Renal cortical epithelial cell (primary cell): ENCODE data around the gene ACADSB. TPM values are rescaled to one million over a fixed set of nuclear protein-coding genes. Genes with fewer than 3 reads are reported as not detected.

ENCODE experiments used
- DNase-seq: peaks from one replicate; pipeline ENCODE4 v3.0.0-alpha.2; 2011; ENCODE audit warnings: low read depth
- total RNA-seq: library from RNA; depleted of rRNA; stranded (reverse); fragments of >200 nt; gene quantifications from 2 replicates; pipeline ENCODE4 v1.2.3, GENCODE V29; 2014

The ACADSB gene
- total RNA-seq, result 4.2 and 11.0 TPM in 2 replicates

DNA sequence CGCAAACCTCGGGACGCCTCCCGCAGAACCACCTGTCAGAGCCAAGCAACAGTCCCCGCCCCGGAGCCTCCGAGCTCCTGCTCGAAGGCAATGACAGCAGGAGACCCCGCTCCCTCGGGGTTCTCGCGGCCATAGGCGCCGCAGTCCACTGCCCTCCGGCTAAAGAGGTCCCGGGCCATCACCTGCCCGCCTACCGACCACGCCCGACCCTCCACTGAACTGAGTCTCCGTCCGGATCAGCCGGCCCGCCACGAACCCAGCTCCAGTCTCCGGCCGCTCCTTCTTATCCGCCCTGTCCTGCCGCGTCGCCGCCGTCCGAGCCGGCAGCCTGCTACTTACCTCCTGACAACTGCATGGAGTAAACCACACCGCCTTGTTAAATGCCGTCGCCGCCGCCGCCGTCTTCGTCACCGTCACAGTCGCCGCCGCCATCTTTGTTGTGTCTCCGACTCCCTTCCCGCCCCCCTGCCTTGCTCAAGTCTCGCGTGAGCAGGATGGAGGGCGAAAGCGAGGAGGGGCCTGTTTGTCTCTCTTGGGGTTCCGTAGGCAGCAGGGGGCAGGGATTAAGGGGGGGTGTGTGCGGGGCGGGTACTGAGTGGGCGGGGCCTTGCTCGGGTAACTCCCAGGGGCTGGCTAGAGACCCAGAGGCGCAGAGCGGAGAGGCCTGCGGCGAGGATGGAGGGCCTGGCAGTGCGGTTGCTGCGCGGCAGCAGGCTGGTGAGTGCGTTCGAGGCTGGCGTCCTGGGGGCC, at the start of gene ACADSB, which contains the start of gene IKZF5:
Gene ACADSB, plus strand, starts transcription at position 652 of the 750 bp plus-strand sequence. Its CDS starts 24 bp downstream, at position 676.
Gene IKZF5, minus strand, starts transcription at position 441 of the 750 bp plus-strand sequence. CDS start 10,170 bp downstream, outside the sequence.
- peak; percentile 91 for DNase-seq

DNA sequence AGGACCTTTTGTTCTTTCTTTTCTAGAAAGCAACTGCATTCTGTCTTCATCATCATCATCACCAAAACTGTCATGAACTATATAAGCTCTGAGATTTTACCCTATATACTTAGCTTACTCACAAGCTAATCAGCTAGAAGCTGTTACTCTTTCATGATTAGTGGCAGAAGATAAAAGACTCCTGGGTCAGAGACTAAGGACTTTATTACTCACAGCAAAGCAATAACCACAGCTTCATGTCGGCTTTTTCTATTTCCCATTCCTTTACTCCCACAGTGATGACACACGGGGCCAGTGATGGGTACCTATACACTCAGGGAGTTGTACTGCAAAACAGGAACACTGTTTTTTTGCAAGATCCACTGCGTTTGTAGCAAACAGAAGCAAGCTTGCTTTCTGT, 46.4 kb upstream of the ACADSB start:
- DNase-seq, result no peak

DNA sequence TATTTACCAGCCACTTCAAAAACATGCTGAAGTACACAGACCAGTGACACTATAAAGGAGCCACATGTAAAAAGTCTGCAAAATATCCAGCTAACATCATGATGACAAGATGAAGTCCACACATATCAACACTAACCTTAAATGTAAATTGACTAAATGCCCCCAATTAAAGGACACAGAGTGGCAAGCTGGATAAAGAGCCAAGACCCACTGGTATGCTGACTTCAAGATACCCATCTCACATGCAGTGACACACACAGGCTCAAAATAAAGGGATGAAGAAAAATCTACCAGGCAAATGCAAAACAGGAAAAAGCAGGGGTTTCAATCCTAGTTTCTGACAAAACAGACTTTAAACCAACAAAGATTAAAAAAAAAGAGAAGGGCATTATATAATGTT, 41.9 kb upstream of the ACADSB start:
- no peak for DNase-seq

DNA sequence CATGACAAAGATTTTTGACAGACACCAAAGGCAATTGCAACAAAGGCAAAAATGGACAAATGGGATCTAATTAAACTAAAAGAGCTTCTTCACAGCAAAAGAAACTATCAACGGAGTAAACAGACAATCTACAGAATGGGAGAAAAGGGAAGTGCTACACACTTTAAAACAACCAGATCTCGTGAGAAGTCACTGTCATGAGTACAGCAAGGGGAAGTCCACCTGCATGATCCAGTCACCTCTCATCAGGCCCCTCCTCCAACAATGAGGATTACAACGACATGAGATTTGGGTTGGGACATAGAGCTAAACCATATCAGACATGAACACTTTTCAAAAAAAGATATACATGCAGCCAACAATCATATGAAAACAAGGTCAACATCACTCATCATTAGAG, 40.1 kb upstream of the ACADSB start:
- no peak for DNase-seq

DNA sequence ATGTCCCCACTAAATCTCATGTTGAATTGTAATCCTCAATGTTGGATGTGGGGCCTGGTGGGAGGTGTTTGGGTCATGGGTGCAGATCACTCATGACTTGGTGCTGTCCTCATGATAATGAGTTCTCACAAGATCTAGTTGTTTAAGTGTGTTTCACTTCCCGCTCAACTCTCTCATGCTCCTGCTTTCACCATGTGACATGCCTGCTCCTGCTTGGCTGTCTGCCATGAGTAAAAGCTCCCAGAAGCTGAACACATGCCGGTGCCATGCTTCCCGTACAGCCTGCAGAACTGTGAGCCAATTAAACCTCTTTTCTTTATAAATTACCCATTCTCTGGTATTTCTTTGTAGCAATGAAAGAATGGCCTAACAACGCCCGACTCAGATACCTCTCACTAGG, 34.8 kb upstream of the ACADSB start:
- peak; percentile 33 for DNase-seq

DNA sequence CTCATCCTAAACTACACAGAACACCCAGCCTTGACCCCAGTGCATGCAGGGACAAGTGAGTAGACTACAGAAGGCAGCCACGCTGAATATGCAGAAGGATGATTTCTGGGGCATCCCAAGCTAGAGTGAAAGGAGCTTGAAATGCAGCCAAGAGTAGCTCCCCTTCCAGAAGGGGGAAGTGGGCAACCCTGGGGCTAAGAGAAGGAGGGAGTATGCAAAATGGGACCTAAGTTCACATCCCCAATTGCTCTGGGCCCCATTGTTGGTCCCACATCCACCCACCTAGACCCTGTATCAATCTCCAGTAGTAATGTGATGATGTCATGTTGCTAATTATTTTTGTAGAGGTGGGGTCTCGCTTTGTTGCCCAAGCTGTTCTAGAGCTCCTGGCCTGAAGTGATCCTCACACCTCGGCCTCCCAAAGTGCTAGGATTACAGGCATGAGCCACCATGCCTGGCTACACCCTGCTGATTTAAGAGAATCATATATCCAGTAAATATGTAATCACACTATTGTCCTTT, 34.2 kb upstream of the ACADSB start:
- no peak for DNase-seq

DNA sequence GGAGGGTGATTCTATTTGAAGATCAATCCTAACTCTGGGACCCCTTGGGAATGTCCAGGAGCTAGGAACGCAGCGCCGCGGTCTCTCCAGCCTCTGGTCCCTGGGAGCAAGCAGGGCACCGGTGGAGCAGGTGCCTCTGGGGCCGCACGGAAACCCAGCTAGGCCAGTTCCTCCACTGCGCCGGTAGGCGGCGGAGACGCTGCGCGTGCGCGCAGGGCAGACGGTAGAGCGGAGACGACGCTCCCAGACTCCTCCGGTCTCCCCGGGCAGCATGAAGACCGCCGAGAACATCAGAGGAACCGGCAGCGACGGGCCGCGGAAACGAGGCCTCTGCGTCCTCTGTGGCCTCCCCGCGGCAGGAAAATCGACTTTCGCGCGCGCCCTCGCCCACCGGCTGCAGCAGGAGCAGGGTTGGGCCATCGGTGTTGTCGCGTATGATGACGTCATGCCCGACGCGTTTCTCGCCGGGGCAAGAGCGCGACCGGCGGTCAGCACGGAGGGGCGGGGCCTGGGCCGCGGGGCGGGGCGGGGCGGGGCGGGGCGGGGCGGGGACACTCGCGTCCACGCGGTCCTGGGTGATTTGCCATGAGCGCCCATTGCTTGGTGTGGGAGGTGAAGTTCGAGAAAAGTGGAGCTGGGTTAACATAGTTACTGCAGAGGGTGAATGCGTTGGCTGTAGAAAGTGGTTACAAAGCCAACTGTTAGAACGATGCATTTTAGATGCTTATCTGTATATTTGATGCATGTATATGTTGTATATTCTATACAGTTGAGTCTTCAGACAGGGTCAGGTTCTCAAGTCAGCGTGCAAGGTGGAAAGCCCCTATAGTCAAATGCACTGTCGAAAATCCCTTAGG, 28.4 kb upstream of the ACADSB start, which contains the start of gene PSTK:
Gene PSTK, plus strand, starts transcription at position 193 of the 857 bp plus-strand sequence. Its CDS starts 79 bp downstream, at position 272.
- peak; percentile 70 for DNase-seq

DNA sequence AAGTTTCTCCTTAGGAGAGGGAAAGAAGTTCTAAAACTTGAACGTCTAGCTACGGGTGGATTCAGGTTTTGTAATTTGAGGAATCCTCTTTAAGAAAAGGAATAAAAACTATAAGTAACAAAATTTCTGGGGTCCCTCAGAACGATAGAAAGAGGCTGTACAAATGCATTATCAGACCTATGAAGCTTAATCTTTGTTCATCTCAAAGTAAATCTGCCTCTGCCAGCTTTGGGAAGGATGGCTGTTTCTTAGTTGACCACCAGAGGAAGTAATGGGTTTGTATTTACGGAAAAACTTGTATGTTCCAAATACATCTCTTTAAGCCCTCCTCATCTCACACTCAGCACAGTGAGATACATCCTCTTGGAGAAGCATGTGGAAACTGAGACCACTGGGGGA, 27.7 kb upstream of the ACADSB start:
- peak; percentile 57 for DNase-seq

DNA sequence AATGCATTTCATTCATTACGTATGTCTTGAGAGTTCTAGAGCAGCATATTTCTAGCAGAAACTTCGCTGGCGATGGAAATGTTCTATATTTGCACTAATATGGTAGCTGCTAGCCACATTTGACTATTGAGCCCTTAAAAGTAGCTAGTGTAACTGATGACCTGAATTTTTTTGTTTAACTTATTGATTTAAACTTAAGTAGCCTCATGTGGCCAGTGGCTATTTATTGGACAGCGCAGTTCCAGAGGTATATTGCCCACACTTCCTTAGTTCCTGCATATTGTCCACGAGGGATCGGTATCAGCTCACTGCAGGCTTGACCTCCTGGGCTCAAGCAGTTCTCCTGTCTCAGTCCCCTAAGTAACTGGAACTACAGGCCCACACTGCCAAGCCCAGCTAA, 24.9 kb upstream of the ACADSB start:
- DNase-seq, result no peak

DNA sequence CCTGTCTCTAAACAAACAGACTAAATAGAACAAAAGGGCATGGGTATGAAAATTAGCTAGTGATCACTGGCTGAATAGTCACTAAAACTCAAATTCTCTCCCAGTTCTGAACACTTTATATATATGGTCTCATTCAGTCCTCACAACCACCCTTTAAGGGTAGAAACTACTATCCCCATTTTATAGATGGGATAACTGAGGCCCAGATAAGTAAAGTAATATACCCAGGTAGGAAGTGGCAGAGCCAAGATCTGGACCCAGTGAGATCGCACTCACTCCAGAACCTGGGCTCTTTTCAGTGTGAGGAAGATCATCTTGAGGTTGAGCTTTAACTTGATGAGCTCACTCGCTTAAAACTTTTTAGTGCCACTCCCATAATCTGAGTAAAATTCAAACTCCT, 24.1 kb upstream of the ACADSB start:
- DNase-seq, result no peak

DNA sequence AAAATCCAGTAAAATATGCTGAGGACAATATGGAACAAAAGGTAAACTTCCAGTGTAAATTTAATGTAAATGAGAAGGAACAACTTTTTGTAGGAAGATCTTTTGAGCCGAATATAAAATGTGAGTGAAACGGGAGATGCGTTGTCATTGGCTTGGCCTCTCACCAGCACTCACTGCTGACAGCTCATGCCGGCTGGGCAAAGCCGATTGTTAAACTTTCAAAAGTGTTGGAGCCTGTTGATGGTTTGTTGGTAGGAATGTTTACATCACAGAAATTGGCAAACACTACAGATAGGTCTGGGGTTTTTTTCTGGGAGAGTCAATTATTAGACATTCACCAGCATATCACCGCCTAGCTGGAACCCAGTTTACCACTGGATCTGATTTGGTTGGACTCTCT, 22.5 kb upstream of the ACADSB start:
- no peak for DNase-seq

DNA sequence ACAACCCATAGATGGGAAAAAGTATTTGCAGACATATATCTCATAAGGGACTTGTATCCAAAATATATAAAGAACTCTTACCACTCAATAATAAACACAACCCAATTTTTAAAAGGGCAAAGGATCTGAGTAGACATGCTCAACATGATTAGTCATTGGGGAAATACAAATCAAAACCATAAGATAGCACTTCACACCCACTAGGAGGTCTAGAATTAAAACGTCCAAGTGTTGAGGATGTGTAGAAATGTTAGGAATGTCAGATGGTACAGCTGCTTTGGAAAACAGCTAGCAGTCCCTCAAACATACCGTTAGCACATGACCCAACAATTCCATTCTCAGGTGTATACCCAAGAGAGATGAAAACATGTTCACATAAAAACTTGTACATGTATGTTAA, 20.3 kb upstream of the ACADSB start:
- no peak for DNase-seq

DNA sequence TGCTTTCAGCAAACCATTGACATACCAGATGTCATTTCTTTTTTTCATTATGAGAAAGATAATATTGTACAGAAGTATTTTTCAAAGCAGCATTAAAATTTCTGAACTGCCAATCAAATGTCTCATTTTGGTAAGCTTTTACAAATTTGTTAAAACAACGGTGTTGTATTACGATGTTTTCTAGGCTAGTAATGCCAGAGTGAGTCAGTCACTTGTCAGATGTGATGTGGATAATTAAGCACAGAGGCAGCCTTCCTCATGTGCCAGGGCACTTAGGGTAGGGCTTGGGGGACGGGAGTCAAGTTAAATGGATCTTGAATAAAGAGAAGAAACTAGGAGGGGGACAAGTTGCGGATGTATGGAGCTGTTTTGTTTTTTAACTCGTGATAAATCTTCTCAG, 18.5 kb upstream of the ACADSB start:
- peak; percentile 54 for DNase-seq

DNA sequence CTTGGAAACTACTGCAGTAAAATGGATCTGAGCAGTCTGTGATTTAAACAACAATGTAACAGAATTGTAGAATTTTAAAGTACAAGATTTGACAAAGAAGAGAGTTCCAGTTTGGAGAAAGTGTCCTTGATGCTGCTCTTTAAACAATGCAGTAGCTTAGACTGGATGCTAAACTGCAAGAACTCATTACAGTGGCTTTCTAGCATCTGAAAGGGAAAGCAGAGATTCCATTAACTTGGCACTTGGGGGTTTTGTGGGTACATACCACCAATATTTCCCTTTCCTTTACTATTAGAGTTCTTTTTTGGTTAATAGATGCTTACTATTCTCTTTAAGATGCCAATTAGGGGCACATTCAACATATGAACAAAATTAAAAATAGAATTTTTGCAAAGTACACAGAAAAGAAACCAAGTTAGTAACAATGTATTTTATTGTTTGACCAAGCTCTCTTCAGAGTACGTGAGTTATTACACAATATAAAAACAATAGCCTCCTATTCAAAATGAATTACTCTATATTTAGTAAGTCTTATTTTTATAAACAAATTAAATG, 16.7 kb upstream of the ACADSB start:
- DNase-seq, result no peak

DNA sequence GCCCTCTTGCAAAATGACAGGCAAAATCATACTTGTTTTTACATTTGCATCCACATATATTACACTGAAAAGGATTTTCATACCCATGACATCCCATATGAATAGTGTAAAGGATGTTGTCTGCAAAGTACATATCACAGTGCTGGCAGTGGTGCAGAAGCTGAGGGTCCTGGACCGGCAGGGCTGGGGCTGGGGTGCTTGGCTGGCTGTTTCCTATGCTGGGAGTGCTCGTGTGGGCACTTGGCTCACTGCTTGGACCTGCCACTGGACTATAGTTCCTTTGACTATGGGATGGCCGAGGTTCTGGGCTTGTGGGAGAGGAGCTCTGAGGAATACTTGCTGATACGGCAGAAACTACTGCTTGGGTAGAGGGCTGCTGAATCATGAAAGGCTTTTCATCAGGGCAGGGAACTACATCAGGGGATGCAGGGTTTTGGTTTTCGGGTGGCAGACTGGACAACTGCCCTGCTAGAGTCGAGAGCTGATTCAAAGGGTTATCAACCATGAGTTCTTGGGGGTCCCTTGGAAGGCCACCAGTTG, 14.9 kb upstream of the ACADSB start:
- DNase-seq, result no peak

DNA sequence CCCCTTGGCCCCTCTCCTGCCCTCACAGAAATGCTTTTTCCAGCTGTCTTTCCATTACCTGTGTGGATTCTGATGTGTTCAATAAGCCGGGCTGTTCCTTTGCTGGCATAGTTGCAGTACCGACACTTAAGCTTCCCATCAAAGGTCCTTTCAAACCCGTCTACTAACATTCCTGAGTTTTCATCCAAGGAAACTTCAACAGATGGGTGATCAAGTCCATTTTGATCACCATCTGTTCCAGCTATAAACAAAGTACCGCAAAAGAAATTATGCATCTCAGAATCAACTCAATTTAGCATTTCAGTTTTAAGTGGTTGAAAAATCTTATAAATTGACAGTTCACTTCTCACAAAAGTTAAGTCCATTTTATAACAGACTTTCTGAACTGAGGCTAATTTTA, 12.9 kb upstream of the ACADSB start:
- no peak for DNase-seq

DNA sequence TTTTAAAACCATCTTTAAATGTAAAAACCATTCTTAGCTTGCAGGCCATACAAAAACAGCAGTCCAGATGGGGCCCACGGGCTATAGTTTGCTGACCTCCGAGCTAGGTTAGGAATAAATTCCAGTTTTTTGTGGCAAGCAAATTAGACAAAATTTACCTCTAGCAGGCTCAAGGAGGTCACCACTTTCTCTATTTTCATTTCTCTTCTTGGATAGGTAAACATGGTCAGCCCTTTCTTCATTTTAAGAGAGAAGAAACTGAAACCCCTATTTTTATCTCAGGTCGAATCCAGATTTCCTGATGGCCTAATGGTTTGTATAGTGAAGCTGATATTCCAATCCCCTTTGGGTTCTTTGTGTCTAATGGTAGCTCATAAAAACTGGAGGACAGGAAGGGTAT, 10.9 kb upstream of the ACADSB start:
- DNase-seq, result no peak

DNA sequence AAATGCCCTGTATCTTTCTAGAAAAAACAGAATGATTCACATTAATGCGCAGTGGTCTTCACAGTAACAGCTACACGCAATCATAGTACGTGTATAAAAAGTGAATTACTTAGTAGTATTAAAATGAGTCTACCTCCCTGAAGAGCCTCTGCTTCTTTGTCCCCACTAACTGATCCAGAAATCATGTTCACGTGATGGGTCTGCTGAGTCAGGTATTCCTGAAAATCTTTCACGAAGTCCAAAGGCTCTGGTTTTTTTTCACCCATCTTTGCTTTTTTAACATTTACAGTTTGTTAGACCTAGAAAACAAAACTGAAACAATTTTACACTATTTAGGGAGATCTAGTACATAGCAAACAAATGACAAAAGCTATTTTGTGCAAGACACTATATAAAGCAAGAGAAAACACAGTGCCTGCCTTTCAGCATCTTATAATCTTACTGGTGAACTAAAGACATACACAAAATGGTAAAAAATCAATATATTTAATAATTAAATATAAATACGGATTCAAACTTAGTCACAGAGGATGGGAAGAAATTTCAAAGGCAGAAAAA, 10.4 kb upstream of the ACADSB start:
- DNase-seq, result no peak

DNA sequence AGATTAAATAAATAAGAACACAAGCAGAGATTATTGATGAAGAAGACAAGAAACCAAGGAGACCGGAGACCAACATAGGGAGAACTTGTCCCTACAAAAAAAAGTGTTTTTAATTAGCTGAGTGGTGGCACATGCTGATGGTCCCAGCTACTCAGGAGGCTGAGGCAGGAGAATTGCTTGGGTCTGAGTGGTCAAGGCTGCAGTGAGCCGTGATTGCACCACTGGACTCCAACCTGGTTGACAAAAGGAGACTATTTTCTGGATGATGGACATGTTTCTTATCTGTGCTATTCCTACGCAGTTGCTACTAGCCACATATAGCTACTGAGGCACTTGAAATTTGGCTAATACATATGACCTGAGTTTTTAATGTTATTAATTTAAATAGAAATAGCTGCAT, 9.9 kb upstream of the ACADSB start:
- DNase-seq, result no peak

DNA sequence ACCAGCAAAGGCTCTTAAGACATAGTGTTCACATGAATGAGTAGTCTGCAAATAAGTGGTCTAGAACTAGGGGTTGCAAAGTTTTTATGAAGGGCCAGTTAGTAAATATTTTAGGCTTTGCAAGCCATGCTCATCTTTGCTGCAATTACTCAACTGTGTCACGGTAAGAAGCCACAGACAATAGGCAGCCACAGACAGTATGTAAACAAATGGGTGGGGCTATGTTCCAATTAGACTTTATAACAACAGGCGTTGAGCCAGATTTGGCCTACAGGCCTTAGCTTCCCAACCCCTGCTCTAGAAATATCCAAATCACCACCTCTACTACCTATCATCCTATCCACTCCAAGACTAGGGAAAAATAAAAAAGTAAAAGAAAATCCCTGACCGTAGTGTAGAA, 9.5 kb upstream of the ACADSB start:
- DNase-seq, result peak; percentile 34

DNA sequence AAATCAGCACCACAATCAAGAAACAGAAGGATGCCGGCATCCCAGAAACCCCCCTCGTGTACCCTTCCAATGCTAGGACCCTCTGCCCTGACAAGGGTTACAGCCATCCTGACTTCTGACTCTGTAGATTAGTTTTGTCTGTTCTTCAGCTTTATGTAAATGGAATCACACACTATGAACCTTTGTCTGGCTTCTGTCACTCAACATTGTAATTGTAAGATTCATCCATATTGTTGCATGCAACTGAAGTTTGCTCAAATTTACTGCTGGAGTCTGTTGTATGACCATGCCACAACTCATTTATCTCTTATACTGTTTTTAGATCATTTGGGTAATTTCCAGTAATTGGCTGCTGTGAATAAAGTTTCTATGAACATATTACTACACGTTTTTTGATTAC, 8.7 kb upstream of the ACADSB start:
- DNase-seq, result no peak

DNA sequence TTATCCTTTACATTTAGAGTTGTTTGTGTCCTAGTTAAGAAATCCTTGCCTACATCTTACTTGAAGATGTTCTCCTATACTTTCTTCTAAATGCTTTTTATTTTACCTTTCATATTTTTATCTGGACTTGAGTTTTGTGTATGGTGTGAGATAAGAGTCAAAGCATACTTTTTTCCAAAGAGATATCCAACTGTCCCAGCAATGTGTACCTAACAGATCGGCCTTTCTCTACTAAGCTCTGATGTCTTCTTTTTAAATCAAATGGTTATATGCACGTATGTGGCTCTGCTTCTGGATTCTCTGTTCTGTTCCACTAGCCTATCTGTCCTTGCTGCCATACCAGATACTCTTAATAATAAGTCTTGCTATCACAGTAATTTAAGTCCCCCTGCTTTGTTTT, 7.4 kb upstream of the ACADSB start:
- no peak for DNase-seq
